ENCODE measurements around the gene ADD2. TPM values are rescaled to one million over a fixed set of nuclear protein-coding genes. Genes with fewer than 3 reads are reported as not detected.
"Not testable (repeated sequence)": the region's sequence is repeated elsewhere in the genome, so short reads cannot be mapped to it uniquely, and the experiment has no call there.

Gene ADD2
- total RNA-seq, 1 donor from 2014 or later = 2.6 TPM

DNA sequence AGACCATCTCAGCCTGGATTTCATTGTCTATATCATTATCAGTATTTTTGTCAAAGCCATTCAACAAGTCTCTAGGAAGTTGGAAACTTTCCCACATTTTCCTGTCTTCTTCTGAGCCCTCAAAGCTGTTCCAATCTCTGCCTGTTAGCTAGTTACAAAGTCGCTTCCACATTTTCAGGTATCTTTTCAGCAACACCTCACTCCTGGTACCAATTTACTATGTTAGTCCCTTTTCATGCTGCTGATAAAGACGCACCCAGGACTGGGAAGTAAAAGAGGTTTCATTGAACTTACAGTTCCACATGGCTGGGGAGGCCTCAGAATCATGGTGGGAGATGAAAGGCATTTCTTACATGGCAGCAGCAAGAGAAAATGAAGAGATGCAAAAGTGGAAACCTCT is 31.7 kb upstream of the ADD2 start:
- no peaks in the 10 kb centered on the region for H3K36me3 ChIP-seq (ENCODE audit: control insufficient read depth in 3 of 3, insufficient read depth in 3 of 3, low read length in 3 of 3)
- H3K27ac ChIP-seq (ENCODE audit: low read depth, low read length) = no peak overlapping the region
- H3K27me3 ChIP-seq (ENCODE audit: control insufficient read depth in 3 of 3, insufficient read depth in 3 of 3, low read length in 3 of 3) = peaks cover 0 to 5% (median 3%) of the 10 kb centered on the region in 3 donors
- H3K4me3 ChIP-seq (ENCODE audit: low read length in 3 of 3) = no peak overlapping the region
- no peak overlapping the region for H3K9ac ChIP-seq (ENCODE audit: low read depth in 1 of 3, low read length in 3 of 3)
- peaks cover 0 to 3% (median 0%) of the 10 kb centered on the region in 3 donors for H3K9me3 ChIP-seq (ENCODE audit: control insufficient read depth in 3 of 3, low read length in 3 of 3)
- H3K4me1 ChIP-seq (ENCODE audit: control insufficient read depth in 3 of 3, insufficient read depth in 3 of 3, low read length in 3 of 3) = no peaks in the 10 kb centered on the region

DNA sequence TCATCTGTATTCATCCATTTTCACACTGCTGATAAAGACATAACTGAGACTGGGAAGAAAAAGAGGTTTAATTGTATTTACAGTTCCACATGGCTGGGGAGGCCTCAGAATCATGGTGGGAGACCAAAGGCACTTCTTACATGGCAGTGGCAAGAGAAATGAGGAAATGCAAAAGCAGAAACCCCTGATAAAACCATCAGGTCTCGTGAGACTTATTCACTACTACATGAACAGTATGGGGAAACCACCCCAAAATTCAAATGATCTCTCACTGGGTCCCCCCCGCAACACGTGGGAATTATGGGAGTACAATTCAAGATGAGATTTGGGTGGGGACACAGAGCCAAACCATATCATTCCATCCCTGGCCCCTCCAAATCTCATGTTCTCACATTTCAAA is 30.0 kb upstream of the ADD2 start:
- H3K27me3 ChIP-seq (ENCODE audit: control insufficient read depth in 3 of 3, insufficient read depth in 3 of 3, low read length in 3 of 3) = peaks cover 3 to 19% (median 5%) of the 10 kb centered on the region in 3 donors
- not testable (repeated sequence) for H3K27ac ChIP-seq (ENCODE audit: low read depth, low read length)

DNA sequence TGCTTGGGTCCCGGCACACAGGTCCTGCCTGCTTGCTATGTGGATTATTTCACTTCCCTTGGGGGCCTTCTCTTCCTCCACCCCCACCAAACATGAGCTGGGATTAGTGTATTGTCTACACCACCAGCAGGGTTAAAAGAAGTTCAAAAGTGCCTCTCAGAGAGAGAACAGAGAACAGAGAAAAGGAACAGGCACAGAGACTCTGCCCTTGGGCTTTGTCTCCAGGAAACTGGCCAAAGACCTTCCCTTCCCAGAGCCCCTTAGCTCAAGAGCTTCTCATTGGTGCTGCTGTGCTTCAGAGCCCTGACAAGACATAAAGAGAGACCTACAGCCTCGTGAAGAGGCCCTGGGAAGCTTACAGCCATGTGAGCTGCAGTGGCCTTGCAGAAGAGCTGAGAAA is 29.5 kb upstream of the ADD2 start:
- no peak overlapping the region for H3K4me3 ChIP-seq (ENCODE audit: low read length in 3 of 3)
- H3K9ac ChIP-seq (ENCODE audit: low read depth in 1 of 3, low read length in 3 of 3) = no peak overlapping the region
- no peaks in the 10 kb centered on the region for H3K36me3 ChIP-seq (ENCODE audit: control insufficient read depth in 3 of 3, insufficient read depth in 3 of 3, low read length in 3 of 3)
- no peaks in the 10 kb centered on the region for H3K4me1 ChIP-seq (ENCODE audit: control insufficient read depth in 3 of 3, insufficient read depth in 3 of 3, low read length in 3 of 3)
- H3K27me3 ChIP-seq (ENCODE audit: control insufficient read depth in 3 of 3, insufficient read depth in 3 of 3, low read length in 3 of 3) = peaks cover 3 to 19% (median 9%) of the 10 kb centered on the region in 3 donors
- no peak overlapping the region for H3K27ac ChIP-seq (ENCODE audit: low read depth, low read length)
- peaks cover 0 to 3% (median 0%) of the 10 kb centered on the region in 3 donors for H3K9me3 ChIP-seq (ENCODE audit: control insufficient read depth in 3 of 3, low read length in 3 of 3)

More for the DNA sequence above, 30.0 kb upstream of the ADD2 start:
- not testable (repeated sequence) for H3K36me3 ChIP-seq (ENCODE audit: control insufficient read depth in 3 of 3, insufficient read depth in 3 of 3, low read length in 3 of 3); H3K4me1 ChIP-seq (ENCODE audit: control insufficient read depth in 3 of 3, insufficient read depth in 3 of 3, low read length in 3 of 3); H3K9ac ChIP-seq (ENCODE audit: low read depth in 1 of 3, low read length in 3 of 3); H3K9me3 ChIP-seq (ENCODE audit: control insufficient read depth in 3 of 3, low read length in 3 of 3); H3K4me3 ChIP-seq (ENCODE audit: low read length in 3 of 3)

DNA sequence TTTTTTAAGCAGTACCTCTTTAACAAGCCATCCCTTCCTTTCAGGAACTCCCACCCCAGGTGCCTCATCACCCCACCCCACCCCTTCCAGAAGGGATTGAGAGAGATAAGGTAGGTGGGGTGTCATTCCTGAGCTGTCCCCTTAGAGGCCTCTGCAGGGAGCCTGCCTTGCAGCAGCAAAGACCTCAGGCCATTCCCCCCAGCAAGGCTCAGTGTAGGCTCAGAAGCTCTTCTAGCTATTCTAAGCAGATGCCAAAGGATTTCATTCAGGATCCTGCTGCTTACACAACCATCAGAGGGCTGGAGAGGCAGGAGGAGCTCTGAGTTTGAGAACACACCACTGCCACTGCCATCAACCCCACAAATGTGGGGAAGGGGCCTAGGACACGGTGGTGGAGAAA is 28.3 kb upstream of the ADD2 start:
- Histone ChIP-seq H3K4me3 (ENCODE audit: low read length in 3 of 3) (no peak overlapping the region), H3K36me3 (ENCODE audit: control insufficient read depth in 3 of 3, insufficient read depth in 3 of 3, low read length in 3 of 3) (no peaks in the 10 kb centered on the region), H3K9ac (ENCODE audit: low read depth in 1 of 3, low read length in 3 of 3) (no peak overlapping the region), H3K27me3 (ENCODE audit: control insufficient read depth in 3 of 3, insufficient read depth in 3 of 3, low read length in 3 of 3) (peaks cover 8 to 27% (median 9%) of the 10 kb centered on the region in 3 donors), H3K27ac (ENCODE audit: low read depth, low read length) (no peak overlapping the region), H3K4me1 (ENCODE audit: control insufficient read depth in 3 of 3, insufficient read depth in 3 of 3, low read length in 3 of 3) (no peaks in the 10 kb centered on the region), H3K9me3 (ENCODE audit: control insufficient read depth in 3 of 3, low read length in 3 of 3) (peaks cover 0 to 3% (median 0%) of the 10 kb centered on the region in 3 donors)

DNA sequence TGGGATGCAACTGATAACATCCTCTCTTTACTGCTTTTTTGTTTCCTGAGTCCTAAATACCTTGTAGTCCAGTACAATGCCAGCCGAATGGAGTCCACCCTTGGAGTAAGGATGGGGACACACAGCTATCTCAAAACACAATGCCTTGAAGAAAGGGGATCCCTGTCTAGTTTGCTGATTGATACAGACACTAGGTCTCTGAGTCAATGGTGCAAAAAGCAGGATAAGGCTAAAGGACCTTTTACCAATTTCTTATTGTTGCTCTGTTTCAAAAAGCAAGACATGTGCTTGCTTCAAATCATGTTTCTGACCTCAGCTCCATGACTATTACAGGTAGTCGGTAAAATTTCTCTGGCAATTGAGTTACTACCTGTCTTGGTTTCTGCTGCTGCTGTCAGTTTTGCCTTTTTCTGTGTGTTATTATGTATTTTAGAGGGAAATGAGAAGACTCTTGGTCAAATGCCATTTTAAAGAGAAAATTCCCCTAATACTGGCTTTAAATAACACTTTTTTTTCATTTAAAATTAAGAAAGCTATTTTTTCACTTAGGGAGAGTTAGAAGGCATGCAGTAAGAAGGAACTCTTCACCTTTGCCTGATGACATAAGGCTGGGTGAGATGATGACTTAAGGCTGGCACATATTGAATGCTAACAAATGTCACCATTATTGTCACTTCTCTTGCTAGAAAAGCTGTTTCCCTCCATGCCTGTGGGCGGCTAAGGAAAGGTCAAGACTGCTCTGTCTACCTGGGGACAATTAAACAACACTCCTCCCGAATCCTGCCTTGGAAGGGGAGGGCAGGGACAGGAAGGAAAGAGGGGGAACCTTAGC is 27.4 kb upstream of the ADD2 start:
- Histone ChIP-seq H3K9ac (ENCODE audit: low read depth in 1 of 3, low read length in 3 of 3) (no peak overlapping the region), H3K27ac (ENCODE audit: low read depth, low read length) (no peak overlapping the region), H3K4me3 (ENCODE audit: low read length in 3 of 3) (no peak overlapping the region), H3K36me3 (ENCODE audit: control insufficient read depth in 3 of 3, insufficient read depth in 3 of 3, low read length in 3 of 3) (no peaks in the 10 kb centered on the region), H3K9me3 (ENCODE audit: control insufficient read depth in 3 of 3, low read length in 3 of 3) (peaks cover 0 to 3% (median 0%) of the 10 kb centered on the region in 3 donors), H3K4me1 (ENCODE audit: control insufficient read depth in 3 of 3, insufficient read depth in 3 of 3, low read length in 3 of 3) (peaks cover 0 to under 1% (median 0%) of the 10 kb centered on the region in 3 donors), H3K27me3 (ENCODE audit: control insufficient read depth in 3 of 3, insufficient read depth in 3 of 3, low read length in 3 of 3) (peaks cover 15 to 35% (median 15%) of the 10 kb centered on the region in 3 donors)

DNA sequence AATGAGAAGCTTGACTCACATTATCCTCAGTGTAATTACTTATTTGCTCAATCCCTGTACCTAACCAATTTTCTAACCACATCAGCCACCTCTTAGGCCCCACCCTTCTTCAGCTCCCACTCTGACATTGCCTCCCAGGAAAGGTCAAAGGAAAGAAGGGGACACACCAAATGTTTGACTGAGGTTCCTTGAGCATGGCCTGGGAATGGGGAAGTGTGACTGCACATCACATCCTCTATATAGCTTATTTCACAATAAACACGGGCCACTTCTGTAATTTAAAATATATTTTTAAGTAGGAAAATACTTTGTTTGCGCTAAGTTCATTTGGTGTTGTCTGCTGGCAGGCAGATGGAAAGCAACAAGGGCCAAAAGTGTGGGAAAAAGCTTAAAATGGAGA is 25.4 kb upstream of the ADD2 start:
- Histone ChIP-seq H3K9ac (ENCODE audit: low read depth in 1 of 3, low read length in 3 of 3) (no peak overlapping the region), H3K27ac (ENCODE audit: low read depth, low read length) (no peak overlapping the region), H3K4me3 (ENCODE audit: low read length in 3 of 3) (no peak overlapping the region), H3K4me1 (ENCODE audit: control insufficient read depth in 3 of 3, insufficient read depth in 3 of 3, low read length in 3 of 3) (peaks cover 0 to 11% (median 11%) of the 10 kb centered on the region in 3 donors), H3K27me3 (ENCODE audit: control insufficient read depth in 3 of 3, insufficient read depth in 3 of 3, low read length in 3 of 3) (peaks cover 28 to 48% (median 32%) of the 10 kb centered on the region in 3 donors), H3K36me3 (ENCODE audit: control insufficient read depth in 3 of 3, insufficient read depth in 3 of 3, low read length in 3 of 3) (no peaks in the 10 kb centered on the region), H3K9me3 (ENCODE audit: control insufficient read depth in 3 of 3, low read length in 3 of 3) (no peaks in the 10 kb centered on the region)

DNA sequence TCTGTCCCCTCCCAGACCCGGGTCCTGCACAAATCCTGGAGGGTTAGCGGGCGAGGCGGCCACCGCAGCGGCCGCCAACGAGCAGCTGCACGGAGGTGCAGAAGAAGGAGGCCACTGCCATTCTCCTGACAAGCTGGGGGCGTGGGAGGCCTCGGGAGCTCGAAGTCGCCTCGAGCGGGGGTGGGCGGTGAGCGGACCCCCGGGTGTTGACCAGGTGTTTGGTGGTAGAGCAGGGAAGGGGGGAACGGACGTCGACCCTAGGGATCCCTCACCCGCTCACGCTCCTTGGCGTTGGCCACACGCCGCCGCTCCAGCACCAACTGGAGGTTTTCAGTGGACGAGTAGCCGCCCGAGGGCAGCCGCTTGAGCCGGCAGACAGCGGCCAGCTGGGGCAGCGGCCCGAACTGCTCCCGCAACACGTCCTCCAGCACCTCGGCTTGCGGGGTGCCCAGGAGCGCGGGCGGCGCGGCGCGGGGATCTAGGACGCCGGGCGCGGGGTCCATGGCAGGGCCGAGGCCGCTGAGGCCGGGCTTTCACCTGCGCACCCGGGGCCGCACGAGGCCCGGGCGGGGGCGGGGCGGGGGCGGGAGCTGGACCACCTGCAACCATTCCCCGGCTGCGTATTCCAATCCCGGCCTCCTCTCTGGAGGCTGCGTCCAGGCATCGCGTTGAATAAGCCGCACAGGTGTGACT is 22.3 kb upstream of the ADD2 start, which contains the start of gene FIGLA:
Gene FIGLA (minus strand): TSS at position 508 of the 693 bp plus-strand sequence. CDS start 5 bp downstream, at position 503.
- no peak within 1 kb of the TSS for H3K27ac ChIP-seq (ENCODE audit: low read depth, low read length)
- H3K4me1 ChIP-seq (ENCODE audit: control insufficient read depth in 3 of 3, insufficient read depth in 3 of 3, low read length in 3 of 3) = peaks cover 0 to 11% (median 11%) of the 10 kb centered on the region in 3 donors
- H3K27me3 ChIP-seq (ENCODE audit: control insufficient read depth in 3 of 3, insufficient read depth in 3 of 3, low read length in 3 of 3) = peaks cover 36 to 51% (median 49%) of the 10 kb centered on the region in 3 donors
- no peaks in the 10 kb centered on the region for H3K9me3 ChIP-seq (ENCODE audit: control insufficient read depth in 3 of 3, low read length in 3 of 3)
- H3K4me3 ChIP-seq (ENCODE audit: low read length in 3 of 3) = peak within 1 kb of the TSS in 2 of 3 donors; percentile 49 to 57
- H3K36me3 ChIP-seq (ENCODE audit: control insufficient read depth in 3 of 3, insufficient read depth in 3 of 3, low read length in 3 of 3) = no peaks in the 10 kb centered on the region
- peak within 1 kb of the TSS in 1 of 3 donors; percentile 23 for H3K9ac ChIP-seq (ENCODE audit: low read depth in 1 of 3, low read length in 3 of 3)

DNA sequence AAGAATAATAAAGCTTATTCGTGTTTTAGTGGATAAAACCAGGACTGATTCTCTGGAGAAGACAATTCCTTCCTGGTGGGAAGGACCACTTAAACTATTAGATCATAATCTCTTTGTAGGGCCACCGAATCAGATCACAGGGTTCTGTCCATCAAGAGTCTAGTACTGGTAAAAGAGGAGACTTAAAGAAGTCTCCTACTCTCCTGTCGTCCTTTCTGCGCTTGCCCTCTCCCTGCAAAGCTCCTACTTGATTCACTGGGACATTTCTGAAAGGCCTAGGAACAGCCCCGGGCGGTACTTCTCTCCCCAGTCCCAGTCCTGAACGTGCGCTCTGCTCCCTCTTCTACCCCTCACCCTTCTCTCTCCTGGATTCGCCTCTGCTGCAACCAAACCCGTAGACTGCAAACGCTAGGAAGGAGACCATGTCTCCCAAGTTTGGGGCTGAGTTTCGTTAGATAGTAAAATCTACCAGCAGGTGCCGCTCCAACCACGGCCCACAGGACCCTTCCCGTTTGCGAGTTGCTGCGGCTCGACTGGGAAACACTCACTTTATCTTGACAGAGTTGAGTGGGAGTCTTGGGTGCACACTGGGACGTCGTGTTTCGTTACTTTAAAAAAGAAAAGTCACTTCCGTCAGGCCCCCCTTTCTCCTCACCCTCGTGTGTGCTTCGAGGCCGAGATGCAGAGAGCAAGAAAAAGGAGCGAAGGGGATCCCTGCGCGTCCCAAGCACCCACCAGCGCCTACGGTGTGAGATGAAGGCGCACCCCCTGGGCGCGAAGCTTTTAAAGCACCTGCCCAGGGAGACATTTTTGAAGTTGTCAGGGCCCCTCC is 21.5 kb upstream of the ADD2 start:
- H3K27me3 ChIP-seq (ENCODE audit: control insufficient read depth in 3 of 3, insufficient read depth in 3 of 3, low read length in 3 of 3) = peaks cover 36 to 51% (median 51%) of the 10 kb centered on the region in 3 donors
- no peak overlapping the region for H3K27ac ChIP-seq (ENCODE audit: low read depth, low read length)
- H3K9ac ChIP-seq (ENCODE audit: low read depth in 1 of 3, low read length in 3 of 3) = peak overlapping the region in 1 of 3 donors; percentile 23
- no peaks in the 10 kb centered on the region for H3K9me3 ChIP-seq (ENCODE audit: control insufficient read depth in 3 of 3, low read length in 3 of 3)
- peak overlapping the region in 2 of 3 donors; percentile 49 to 57 for H3K4me3 ChIP-seq (ENCODE audit: low read length in 3 of 3)
- peaks cover 0 to 11% (median 11%) of the 10 kb centered on the region in 3 donors for H3K4me1 ChIP-seq (ENCODE audit: control insufficient read depth in 3 of 3, insufficient read depth in 3 of 3, low read length in 3 of 3)
- no peaks in the 10 kb centered on the region for H3K36me3 ChIP-seq (ENCODE audit: control insufficient read depth in 3 of 3, insufficient read depth in 3 of 3, low read length in 3 of 3)

DNA sequence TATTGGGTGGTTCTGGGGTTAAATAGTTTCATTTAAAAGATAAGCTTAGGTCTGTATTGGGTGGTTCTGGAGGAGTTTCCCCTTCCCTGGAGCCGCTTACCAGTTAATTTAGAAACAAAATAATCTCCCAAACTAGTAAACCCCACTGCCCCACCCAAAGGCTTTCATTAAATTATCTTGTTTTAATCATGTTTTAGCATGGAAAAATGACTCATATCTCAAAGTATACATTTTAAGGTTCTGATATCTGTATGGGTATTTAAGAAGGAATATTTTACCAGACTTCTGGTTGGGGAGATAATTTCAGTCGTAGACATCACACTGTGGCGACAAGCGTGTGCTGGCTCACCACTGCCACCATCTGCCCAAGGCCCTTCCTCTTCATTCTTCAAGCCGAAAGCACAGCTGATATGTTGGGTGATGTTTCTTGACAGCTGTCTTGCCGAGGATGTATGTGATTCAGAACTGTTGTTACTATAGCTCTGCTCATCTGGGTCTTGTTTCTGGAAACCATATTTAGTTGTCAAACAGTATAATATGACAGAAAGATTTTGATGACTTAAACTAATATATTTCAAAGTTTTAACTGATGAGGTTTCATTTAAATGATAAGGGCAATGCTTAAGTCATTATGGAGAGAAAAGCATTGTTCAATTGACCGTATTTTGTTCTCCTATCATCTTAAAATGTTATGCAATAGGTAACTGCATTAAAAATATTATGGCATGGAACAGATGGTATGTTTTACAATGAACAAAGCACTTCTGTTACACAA is 17.3 kb upstream of the ADD2 start:
- H3K9me3 ChIP-seq (ENCODE audit: control insufficient read depth in 3 of 3, low read length in 3 of 3) = no peaks in the 10 kb centered on the region
- H3K27ac ChIP-seq (ENCODE audit: low read depth, low read length) = no peak overlapping the region
- H3K4me3 ChIP-seq (ENCODE audit: low read length in 3 of 3) = no peak overlapping the region
- H3K27me3 ChIP-seq (ENCODE audit: control insufficient read depth in 3 of 3, insufficient read depth in 3 of 3, low read length in 3 of 3) = peaks cover 20 to 40% (median 28%) of the 10 kb centered on the region in 3 donors
- no peaks in the 10 kb centered on the region for H3K36me3 ChIP-seq (ENCODE audit: control insufficient read depth in 3 of 3, insufficient read depth in 3 of 3, low read length in 3 of 3)
- H3K9ac ChIP-seq (ENCODE audit: low read depth in 1 of 3, low read length in 3 of 3) = no peak overlapping the region
- peaks cover 0 to 11% (median 11%) of the 10 kb centered on the region in 3 donors for H3K4me1 ChIP-seq (ENCODE audit: control insufficient read depth in 3 of 3, insufficient read depth in 3 of 3, low read length in 3 of 3)
